Nephron (organoid): ENCODE data around the gene PLEKHD1.

Source experiments
- H3K27ac Mint-ChIP-seq, 3 experiments: 2 replicates each; pipeline ENCODE4 v1.8.0; 2020; ENCODE audit warnings: mixed read lengths in 3 of 3, mild to moderate bottlenecking in 2 of 3, moderate library complexity in 1 of 3
- H3K27me3 Mint-ChIP-seq: 2 replicates; pipeline ENCODE4 v1.8.0; 2021; ENCODE audit warnings: low read depth, mild to moderate bottlenecking, moderate library complexity, mixed read lengths
- H3K36me3 Mint-ChIP-seq: 2 replicates; pipeline ENCODE4 v1.8.0; 2020; ENCODE audit warnings: low read depth, mixed read lengths
- H3K4me1 Mint-ChIP-seq: 2 replicates; pipeline ENCODE4 v1.8.0; 2020; ENCODE audit warnings: mixed read lengths
- H3K4me3 Mint-ChIP-seq, 3 experiments: 2 replicates each; pipeline ENCODE4 v1.8.0; 2020; ENCODE audit warnings: mild to moderate bottlenecking in 3 of 3, mixed read lengths in 3 of 3, moderate library complexity in 2 of 3
- H3K9me3 Mint-ChIP-seq: 2 replicates; pipeline ENCODE4 v1.8.0; 2020; ENCODE audit warnings: mixed read lengths
- CTCF ChIP-seq, 3 experiments: fragments of 200-600 bp; sonication (generic); IDR thresholded peaks; one replicate each; pipeline ENCODE4 v1.5.0; 2021; ENCODE audit warnings: antibody characterized with exemption in 3 of 3; ENCODE audit not compliant: unreplicated experiment in 3 of 3

PLEKHD1 gene

GRCh38 chr14:69561893-69562292 lies 77.4 kb downstream of the PLEKHD1 start:
- Mint-ChIP-seq H3K4me1 (peaks cover 11% of the 10 kb centered on the region), H3K27ac (peak overlapping the region in 1 of 3 experiments; percentile 26), H3K9me3 (no peaks in the 10 kb centered on the region), H3K36me3 (no peaks in the 10 kb centered on the region), H3K27me3 (peaks cover 41% of the 10 kb centered on the region), H3K4me3 (no peak overlapping the region)
- no peak for TF ChIP-seq CTCF (IDR thresholded peaks at IDR 0.05; ENCODE audit: unreplicated experiment in 3 of 3)

- Mint-ChIP-seq H3K4me1 (no peaks in the 10 kb centered on the region), H3K27me3 (peaks cover 38% of the 10 kb centered on the region), H3K4me3 (no peak overlapping the region), H3K9me3 (no peaks in the 10 kb centered on the region), H3K27ac (no peak overlapping the region), H3K36me3 (peaks cover 12% of the 10 kb centered on the region)
- TF ChIP-seq CTCF (IDR thresholded peaks at IDR 0.05; ENCODE audit: unreplicated experiment in 3 of 3), result no peak
These were observed 83.0 kb downstream of the PLEKHD1 start for GRCh38 chr14:69567563-69567962.

- Mint-ChIP-seq H3K27me3 (peaks cover 39% of the 10 kb centered on the region), H3K27ac (no peak overlapping the region), H3K4me1 (peaks cover 5% of the 10 kb centered on the region)
These were observed 85.3 kb downstream of the PLEKHD1 start for GRCh38 chr14:69569859-69570258.

DNA sequence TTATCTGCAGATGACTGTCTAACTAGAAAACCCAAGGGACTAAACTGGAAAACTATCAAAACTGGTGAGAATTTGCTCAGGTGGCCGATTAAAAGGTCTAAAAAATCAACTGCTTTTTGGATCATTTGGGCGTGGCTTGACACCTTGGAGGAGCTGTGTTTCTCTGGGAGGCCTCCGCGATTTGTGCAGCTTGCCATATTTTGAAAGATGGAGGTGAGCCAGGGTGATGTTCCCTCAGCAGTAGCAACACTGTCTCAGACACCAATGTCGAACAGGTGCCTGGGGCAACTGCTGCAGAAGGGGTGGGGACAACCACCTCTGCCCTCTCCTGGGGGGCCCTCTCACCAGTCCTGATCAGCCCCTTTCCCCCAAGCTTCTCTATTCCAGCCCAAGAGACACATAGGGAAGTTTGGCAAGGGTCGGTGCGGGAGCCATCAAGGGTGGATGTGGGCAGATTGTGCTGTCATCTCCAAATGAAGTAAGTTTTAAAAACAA lies 86.4 kb downstream of the PLEKHD1 start:
- Mint-ChIP-seq H3K27me3 (peaks cover 37% of the 10 kb centered on the region), H3K36me3 (peaks cover 12% of the 10 kb centered on the region), H3K27ac (no peak overlapping the region), H3K9me3 (no peaks in the 10 kb centered on the region), H3K4me1 (peaks cover 5% of the 10 kb centered on the region), H3K4me3 (no peak overlapping the region)
- TF ChIP-seq CTCF (IDR thresholded peaks at IDR 0.05; ENCODE audit: unreplicated experiment in 3 of 3), result no peak

More at GRCh38 chr14:69569859-69570258, 85.3 kb downstream of the PLEKHD1 start:
- TF ChIP-seq CTCF (IDR thresholded peaks at IDR 0.05; ENCODE audit: unreplicated experiment in 3 of 3), result no peak
- Mint-ChIP-seq H3K36me3 (peaks cover 12% of the 10 kb centered on the region), H3K9me3 (no peaks in the 10 kb centered on the region), H3K4me3 (no peak overlapping the region)

DNA sequence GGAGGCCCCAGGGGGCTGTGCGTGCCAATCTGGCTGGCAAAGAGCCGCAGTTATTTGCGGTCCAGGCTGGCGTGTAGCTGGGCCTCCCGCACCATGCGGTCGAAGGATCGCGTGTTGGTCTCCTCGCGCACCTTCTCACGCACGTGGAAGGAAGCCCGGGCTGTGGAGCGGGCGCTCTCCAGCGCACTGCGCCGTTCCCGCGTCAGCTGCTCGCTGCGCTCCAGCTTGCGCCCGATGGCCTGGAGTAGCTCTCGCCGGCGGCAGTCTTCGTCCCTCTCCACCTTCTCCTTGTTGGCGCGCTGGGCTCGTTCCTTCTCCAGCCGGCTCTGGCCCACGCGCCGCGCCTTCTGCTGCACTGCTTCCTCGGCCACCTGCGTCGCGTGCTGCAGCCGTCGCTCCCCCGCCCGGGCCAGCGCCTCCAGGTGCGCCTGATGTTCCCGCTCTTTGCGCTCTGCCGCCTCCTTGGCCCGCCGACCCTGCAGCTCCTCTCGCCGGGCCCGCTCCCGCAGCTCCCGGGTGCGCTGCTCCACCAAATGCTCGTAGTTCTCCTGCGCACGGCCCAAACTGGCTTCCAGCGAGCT lies 87.0 kb downstream of the PLEKHD1 start:
- Mint-ChIP-seq H3K36me3 (peaks cover 12% of the 10 kb centered on the region), H3K27me3 (peaks cover 37% of the 10 kb centered on the region), H3K4me3 (no peak overlapping the region), H3K27ac (no peak overlapping the region), H3K9me3 (no peaks in the 10 kb centered on the region), H3K4me1 (peaks cover 5% of the 10 kb centered on the region)
- TF ChIP-seq CTCF (IDR thresholded peaks at IDR 0.05; ENCODE audit: unreplicated experiment in 3 of 3), result no peak
